HG03039 (cell line): ENCODE results near the gene GTPBP6.
"Not testable (repeated sequence)": the region's sequence is repeated elsewhere in the genome, so short reads cannot be mapped to it uniquely, and the experiment has no call there.

Experiments
- ATAC-seq: cut with Tn5 transposase; IDR thresholded peaks from one replicate; pipeline ENCODE4 v1.9.1; 2021; ENCODE audit warnings: mild to moderate bottlenecking, moderate library complexity; ENCODE audit not compliant: unreplicated experiment

The GTPBP6 gene

DNA sequence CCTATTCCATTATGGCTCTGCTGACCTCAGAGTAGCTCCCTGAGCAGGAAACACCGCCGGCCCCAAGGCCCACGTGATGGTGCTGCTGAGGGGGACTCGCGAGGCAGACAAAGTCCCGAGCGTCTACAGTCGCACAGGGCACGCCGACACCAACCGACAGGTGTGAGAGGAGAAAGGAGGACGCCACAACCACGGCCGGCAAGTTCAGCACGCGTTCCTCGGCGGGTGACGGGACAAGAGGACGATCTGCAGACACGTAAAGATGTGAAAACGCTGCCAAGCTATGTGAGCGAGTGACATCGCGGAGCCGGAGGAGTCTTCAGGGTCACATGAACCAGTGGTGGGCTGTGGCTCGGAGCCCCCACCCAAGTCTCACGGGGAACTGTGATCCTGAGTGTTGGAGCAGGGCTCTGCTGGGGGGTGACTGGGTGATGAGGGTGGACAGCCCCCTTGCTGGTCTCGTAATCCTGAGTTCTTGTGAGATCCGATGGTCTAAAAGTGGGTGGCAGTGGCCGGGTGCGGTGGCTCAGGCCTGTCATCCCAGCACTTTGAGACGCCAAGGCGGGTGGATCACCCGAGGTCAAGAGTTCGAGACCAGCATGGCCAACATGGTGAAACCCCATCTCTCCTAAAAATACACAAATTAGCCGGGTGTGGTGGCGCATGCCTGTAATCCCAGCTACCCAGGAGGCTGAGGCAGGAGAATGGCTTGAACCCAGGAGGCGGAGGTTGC is 34.2 kb upstream of the GTPBP6 start:
- no peak for ATAC-seq

DNA sequence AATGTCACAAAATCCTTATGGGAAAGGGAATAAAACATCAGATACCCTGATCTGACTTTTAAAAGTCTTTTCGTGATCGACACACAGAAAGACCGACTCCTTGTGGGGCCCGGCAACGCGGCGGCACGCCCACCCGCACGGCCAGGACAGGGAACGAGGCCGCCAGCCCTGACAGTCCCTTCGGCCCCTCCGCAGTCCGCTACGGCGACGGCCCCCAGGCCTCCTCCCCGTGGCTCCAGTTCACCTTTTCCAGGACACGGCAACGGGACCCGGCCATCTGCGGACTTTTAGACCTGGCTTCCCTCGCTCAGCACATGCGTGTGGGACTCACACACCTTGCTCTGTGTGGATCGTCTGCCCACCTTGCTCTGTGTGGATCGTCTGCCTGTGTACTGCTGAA is 33.6 kb upstream of the GTPBP6 start:
- no peak for ATAC-seq

DNA sequence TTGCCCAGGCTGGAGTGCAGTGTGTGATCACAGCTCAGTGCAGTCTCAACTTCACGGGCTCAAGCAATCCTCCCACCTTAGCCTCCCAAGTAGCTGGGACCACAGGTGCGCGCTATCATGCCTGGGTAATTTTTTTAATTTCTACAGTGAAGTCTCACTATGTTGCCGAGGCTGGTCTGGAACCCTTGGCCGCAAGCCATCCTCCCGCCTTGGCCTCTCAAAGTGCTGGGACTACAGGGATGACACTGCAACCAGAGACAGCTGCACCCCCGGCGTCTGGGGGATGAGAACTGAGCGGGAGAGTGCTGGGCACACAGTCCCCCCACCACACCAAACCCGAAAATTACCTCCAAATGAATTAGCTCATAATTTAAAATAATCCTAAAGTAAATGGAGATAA is 33.1 kb upstream of the GTPBP6 start:
- ATAC-seq, result no peak

DNA sequence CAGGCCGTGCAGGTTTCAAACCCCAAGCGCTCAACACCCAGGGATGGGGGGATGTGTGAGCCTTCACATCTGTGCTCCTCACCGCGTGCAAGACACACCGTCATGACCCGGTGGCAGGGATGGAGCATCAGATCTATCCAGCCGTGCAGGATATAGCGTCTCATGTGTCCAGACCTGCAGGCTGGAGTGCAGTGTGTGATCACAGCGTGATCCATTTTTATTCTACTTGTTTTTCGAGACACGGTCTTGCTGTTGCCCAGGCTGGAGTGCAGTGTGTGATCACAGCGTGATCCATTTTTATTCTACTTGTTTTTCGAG is 32.7 kb upstream of the GTPBP6 start:
- ATAC-seq, result not testable (repeated sequence)

- no peak for ATAC-seq
These were observed 32.1 kb upstream of the GTPBP6 start for GRCh38 chrX:350534-351323.

GRCh38 chrX:350148-350533 is 31.5 kb upstream of the GTPBP6 start:
- ATAC-seq, result no peak

- no peak for ATAC-seq
These were observed 31.1 kb upstream of the GTPBP6 start for GRCh38 chrX:349702-350101.

DNA sequence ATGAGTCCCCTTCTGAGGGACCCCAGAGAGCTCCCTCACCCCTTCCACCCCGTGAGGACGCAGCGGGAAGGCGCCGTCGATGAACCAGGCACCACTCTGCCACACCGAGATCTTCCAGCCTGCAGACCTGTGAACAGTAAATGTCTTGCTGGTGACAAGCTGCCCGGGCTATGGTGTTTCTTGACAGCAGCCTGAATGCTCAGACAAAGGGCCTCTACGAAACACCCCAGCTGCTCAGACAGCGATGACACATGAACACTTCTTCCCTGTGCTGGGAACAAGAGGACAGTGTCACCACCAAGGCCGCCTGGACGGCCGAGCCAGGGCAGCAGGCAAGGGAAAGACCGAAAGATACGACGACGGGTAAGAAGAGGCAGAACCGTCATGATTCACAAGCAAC is 30.6 kb upstream of the GTPBP6 start:
- ATAC-seq, result no peak

DNA sequence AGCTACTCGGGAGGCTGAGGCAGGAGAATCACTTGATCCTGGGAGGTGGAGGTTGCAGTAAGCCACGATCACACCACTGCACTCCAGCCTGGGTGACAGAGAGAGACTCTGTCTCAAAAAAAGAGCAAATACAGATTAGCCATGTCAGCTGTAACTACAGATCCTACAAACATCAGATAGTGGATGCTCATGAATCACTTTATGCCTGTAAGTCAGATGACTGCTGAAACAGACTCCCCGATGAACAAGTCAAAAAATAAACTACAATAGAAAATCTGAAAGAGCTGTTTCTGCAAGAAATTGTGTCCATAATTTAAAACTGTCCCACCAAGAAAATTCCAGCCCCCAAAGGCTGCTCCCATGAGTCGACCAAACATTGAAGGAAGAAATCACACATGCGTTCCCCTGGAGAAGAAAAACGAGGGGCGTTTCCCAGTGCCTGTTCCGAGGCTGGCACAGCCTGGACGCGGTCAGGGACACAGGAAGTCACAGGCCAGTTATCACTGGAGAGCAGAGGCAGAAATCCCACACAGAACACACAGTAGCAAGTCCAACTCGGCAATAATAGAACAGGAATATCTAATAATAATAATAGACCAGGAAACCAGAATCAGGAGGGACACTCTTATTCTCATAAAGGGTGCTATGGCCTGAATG is 30.0 kb upstream of the GTPBP6 start:
- no peak for ATAC-seq

DNA sequence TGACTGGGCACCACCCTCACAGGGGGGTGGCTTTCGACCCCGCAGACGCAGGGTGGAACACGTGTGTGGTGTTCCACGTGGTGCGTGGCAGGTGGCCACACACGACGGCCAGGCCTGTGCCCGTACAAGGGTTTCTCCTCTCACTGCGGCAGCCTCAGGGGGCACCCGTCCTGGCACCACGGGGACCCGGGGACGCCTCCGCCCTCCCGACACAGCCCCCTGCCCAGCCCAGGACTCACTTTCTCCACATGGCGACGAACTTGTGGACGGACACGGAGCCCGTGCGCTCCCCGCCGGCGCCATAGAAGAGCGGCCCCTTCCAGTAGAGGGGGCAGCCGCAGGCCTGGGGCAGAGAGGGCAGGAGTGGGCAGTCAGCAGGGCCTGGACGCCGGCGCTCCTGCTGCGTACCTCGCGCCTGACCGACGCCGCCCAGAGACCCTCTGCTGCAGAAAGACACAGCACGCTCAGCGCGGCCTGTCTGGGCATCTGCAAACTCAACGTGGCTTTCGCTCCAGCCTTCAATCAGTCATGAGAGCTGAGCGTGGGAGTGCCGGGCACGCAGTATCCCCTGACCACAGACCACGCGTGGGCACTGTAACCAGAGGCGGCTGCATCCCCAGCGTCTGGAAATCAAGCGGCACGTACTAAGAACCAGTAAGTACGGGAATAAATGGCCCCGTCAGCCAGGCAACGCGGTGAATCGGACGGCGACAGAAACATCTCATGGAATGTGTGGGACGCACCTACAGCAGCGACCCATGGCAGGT is 28.9 kb upstream of the GTPBP6 start:
- ATAC-seq, result no peak

DNA sequence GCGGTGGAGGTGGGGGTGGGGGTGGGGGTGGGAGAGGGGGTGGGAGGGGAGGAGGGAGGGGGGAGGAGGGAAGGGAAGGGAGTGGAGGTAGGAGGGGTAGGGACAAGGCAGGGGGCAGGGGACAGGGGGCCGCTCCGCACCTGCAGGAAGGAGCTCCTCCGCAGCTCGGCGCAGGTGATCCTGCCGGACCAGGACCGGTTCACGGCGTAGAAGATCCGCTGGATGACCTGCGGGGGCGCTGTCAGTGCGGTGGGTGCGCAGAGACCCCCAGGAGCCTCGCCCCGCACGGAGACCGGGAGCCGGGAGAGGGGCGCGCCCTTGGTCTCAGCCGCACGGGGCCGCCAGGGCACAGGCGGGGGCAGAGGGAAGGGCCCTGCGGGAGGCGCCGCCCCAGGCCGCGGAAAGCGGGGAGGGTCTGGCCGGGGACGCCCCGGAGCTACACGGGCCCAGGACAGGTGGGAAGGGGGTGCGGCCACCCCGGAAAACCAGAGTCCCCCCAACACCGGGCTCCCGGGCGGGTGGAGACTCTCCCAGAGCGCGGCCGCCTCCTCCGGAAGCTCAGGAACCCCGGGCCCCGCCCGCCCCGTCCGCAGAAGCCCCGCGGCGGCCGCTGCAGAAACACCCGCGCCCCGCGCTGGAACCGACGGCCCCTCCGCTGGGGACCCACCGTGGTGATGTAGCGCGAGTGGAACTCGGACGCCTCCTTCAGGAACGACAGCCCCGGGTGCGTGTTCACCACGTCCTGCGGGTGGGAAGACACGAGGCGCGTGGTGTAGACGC is 27.6 kb upstream of the GTPBP6 start:
- no peak for ATAC-seq

DNA sequence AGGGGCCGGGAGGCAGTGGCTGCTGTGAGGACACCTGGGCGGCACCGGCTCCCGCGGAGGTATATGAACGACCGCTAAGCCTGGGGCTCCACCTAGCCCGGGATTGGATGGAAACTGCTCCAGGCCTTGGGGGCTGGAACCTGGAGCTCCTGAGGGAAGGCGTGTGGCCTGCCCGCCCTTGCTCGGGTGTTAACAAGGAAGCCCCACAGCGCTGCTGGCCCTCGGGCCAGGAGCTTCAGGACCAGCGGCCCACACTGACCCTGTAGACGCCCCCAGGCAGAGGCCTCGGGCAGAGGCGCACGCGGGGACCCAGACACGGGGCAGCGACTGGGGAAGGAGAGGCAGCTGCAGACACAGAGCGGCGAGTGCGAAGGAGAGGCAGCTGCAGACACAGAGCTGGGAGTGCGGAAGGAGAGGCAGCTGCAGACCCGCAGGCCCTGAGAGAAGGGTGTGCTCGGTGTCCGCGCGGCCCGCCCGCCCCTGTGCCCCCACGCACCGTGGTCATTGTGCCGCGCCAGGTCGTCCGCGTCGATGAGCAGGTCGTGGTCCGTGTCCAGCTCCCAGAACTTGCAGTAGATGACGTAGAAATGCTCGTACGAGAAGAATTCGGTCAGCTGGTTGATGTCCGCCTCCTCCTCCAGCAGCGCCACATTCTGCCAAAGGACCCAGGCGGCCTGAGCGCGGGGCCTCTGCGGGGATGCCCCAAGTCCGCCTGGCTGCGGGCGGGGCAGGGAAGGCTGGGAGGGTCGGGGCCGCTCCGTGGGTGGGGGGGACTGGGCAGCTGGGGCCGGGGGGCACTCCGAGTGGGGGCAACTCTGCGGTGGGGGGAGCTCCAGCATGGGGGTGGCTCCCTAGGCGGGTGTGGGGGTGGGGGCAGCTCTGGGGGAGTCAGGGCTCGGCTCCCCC is 26.7 kb upstream of the GTPBP6 start:
- ATAC-seq, result no peak

DNA sequence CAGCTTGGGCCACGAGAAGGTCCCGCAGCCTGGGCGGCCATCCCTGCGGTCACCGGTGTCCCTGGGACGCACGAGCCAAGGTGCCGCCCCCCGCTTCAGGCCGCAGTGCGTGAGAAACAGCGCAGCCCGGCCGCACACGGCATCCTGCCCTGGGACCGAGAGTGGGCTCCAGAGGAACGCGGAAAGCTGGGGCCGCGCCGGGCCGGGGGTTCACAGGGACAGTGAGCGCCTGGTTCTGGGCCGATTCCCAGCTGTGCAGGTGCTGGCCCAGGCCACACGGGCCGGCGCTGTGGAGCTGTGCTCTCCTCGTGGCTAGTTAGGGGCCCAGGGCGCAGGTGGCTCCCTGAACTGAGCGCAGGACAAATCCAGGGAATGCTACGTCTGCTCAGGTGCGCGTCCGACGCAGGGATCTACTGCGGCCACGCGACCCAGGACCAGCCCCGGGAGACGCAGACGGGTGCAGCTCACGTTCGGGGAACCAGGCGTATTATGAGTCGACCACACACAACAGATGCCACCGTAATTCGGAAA is 25.8 kb upstream of the GTPBP6 start:
- no peak for ATAC-seq

- no peak for ATAC-seq
These were observed 23.0 kb upstream of the GTPBP6 start for GRCh38 chrX:341541-342101.

GRCh38 chrX:340641-341423 is 22.2 kb upstream of the GTPBP6 start:
- no peak for ATAC-seq

- ATAC-seq, result no peak
These were observed 21.5 kb upstream of the GTPBP6 start for GRCh38 chrX:340121-340520.

- ATAC-seq, result no peak
These were observed 20.3 kb upstream of the GTPBP6 start for GRCh38 chrX:338836-339400.

- no peak for ATAC-seq
These were observed 19.8 kb upstream of the GTPBP6 start for GRCh38 chrX:338281-338835.
